GM20000 (cell line): ENCODE data around the gene GJB3.
"Not testable (repeated sequence)": the region's sequence is repeated elsewhere in the genome, so short reads cannot be mapped to it uniquely, and the experiment has no call there.

ENCODE experiments used
- DNase-seq: peaks from one replicate; pipeline ENCODE4 v3.0.0; 2012; ENCODE audit warnings: low spot score
- TF ChIP-seq, protein P1 (sequence below): IDR thresholded peaks from 2 replicates; pipeline ENCODE4 v1.5.1; 2012; ENCODE audit warnings: mild to moderate bottlenecking, control low read depth; ENCODE audit errors: extremely low read depth, missing control alignments

GJB3 gene

DNA sequence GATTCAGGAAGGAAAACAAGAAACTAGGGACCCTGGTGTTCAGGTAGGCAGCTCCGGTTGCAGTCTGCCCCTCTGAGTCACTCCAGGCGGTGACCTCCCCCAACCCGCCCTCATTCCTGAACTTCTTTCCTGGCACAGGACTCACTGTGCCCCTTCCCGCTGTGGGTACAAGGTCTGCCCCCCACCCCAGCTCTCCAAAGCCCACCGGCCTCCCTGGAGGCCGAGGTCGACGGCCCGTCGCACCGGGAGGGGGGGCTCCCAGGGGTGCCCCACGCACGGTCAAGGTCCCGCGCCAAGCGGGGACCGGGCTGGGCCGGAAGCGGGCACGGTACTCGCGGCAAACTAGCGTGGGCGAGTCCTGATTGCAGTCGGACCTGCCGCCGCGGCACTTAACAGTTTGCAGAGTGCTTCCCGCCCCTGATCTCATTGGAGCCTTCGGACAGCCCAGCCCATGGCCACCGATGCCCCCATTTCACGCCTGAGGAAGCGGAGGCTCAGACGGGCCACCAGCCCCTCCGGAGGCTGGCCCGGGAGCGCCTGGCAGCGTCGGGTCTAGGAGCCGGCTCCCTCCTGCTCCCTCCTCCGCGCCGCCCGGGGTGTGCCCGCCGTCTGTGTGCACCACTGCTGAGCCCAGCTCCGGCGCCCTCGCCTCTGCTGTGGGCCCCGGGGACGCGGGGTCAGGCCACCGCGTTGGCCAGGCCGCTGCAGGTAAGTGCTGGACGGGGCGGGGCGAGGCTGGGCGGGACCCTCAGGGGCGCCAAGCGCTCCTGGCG lies at the start of gene GJB3:
Gene GJB3 (plus strand): TSS at position 144 of the 773 bp plus-strand sequence. CDS start 3,549 bp downstream, outside the sequence.
- DNase-seq = no peak
- TF ChIP-seq, protein P1, sequence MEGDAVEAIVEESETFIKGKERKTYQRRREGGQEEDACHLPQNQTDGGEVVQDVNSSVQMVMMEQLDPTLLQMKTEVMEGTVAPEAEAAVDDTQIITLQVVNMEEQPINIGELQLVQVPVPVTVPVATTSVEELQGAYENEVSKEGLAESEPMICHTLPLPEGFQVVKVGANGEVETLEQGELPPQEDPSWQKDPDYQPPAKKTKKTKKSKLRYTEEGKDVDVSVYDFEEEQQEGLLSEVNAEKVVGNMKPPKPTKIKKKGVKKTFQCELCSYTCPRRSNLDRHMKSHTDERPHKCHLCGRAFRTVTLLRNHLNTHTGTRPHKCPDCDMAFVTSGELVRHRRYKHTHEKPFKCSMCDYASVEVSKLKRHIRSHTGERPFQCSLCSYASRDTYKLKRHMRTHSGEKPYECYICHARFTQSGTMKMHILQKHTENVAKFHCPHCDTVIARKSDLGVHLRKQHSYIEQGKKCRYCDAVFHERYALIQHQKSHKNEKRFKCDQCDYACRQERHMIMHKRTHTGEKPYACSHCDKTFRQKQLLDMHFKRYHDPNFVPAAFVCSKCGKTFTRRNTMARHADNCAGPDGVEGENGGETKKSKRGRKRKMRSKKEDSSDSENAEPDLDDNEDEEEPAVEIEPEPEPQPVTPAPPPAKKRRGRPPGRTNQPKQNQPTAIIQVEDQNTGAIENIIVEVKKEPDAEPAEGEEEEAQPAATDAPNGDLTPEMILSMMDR = no peak

DNA sequence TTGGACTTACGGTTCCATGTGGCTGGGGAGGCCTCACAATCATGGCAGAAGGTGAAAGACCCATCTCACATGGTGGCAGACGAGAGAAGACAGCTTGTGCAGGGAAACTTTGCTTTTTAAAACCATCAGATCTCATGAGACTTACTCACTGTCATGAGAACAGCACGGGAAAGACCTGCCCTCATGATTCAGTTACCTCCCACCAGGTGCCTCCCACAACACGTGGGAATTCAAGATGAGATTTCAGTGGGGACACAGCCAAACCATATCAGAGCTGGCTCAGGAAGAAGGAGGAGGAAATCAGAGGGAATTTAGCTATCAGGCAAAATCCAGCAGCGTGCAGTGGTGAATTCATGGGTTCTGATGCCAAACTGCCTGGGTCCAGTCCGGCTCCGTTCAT lies 48.2 kb upstream of the GJB3 start:
- DNase-seq = not testable (repeated sequence)

DNA sequence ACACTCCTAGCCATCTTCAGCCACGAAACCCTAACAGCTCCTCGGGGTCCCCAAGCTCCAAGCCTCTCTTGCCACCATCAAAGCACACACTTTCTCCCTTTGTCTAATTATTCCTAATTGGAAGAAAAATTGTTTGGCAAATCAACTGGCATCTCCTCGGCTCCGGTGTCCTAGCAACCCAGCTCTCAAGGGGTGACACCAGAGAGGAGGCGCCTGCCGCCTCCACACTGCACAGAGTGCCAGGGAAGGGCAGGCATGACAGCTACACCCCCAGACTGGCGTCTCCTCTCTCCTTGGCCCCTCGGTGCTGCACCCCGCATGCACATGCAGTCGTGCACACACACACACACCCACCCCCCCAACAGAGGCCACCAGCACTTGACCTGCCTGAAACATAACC lies 44.3 kb upstream of the GJB3 start:
- TF ChIP-seq, protein P1 = no peak
- no peak for DNase-seq

DNA sequence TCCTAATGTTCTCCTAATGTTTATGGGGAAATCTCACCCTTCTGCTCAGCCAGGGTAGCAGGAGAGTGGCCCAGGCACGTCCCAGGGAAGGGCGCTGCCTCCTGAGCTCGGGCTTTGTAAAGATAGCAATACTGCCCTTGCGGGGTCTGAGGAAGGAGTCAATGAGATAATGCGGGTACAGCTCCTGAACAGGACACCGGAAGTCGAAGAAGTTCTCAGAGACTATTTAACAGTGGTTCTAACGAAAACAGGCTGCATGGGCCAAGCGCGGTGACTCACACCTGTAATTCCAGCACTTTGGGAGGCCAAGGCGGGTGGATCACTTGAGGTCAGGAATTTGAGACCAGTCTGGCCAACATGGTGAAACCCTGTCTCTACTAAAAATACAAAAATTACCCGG lies 43.8 kb upstream of the GJB3 start:
- DNase-seq = not testable (repeated sequence)

DNA sequence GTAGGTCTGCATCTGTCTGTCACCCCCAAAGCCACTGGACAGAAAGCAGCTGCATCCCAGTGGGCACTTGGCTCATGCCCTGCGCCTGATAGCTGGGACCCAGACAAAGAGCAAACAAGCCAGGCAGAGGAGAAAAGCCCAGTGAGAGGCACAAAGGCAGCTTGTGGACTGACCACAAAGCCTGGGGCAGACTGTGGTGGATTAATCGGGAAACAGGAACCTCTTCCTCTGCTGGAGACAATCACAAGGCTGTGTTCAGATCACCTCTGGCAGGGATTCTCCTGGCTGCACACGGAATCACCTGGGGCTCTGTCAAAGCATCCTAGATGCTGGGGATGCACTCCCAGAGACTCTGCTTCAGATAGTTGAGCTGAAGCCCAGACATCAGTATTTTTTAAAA lies 41.4 kb upstream of the GJB3 start:
- TF ChIP-seq, protein P1 = no peak
- no peak for DNase-seq

DNA sequence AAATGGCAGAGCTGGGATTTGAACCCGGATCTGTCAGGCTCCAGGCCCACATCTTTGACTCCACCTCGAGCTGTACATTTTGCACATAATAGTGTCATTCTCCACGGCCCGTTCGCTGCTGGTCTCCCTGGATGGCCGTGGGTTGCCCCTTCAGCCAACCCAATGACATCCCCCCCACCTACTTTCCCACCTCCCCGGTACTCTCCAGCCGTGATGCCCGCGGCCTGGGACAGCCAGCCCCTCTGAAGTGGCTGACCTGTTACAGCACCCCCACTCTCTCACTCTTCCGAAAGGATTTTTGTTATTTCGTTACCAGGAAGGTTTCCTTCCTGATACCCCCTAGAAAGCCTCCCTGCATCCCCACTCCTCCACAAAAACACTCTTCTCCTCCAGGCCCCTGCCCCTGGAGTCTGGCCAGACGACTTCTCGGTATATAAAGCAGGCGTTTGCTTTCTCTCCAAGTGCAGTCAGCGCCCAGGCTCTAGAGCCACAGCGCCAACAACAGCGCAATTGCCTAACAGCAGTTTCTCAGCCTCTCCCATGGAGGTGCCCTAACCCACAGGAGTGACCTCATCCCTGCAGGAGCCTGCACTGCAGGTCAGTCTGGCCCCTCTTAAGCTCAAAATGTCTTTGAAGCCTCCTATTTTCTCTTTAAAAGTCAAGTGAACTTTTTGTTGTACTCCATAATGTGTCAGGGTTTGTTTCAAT lies 40.7 kb upstream of the GJB3 start:
- TF ChIP-seq, protein P1 = no peak
- DNase-seq = no peak

DNA sequence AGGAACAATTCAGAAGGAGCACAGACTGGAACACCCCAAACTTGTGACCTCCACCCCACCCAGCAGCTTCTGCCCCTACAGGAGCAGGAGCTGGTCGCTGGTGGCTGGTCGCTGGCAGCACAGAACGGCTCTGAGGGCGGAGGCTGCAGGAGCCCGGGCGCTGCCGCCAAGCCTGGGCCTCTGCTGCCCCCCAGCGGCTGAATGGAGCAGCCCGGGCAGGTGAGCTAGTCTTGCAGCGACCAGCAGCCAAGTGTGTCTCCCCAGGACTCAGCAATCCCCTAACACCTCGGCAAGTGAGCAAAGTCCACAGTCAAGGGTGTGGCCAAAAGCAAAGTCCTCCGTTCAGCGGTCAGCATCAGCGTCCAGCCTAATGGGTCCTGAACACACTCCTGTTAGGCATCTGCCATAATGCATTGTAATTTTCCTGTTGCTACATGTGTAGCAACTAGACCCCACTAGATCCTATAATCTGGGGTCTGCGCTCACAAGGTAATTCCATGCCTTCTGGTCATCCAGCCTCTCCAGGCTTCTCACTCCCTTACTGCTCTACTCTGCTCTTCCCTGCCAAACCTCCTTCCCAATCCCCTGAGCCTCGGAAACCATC lies 38.2 kb upstream of the GJB3 start:
- peak; percentile 86 for DNase-seq
- TF ChIP-seq, protein P1 = peak; percentile 95

DNA sequence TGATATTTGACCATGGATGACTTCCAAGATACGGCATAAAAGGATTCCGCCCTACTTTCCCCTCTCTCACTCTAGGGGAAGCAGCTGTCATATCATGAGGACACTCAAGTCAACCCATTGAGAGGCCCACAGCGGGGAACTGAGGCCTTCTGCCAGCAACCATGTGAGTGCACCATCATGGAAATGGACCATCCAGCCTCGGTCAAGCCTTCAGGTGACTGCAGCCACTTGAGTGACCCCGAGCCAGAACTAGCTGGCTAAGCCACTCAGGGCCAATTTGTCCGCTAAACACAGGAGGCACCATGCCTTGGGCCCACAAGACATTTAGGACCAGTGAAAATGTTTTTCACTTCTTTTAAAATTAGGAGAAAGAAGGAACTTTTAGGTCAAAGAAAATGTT lies 37.2 kb upstream of the GJB3 start:
- TF ChIP-seq, protein P1 = no peak
- DNase-seq = no peak
